Mucosa of descending colon (tissue), 3 donors: Measurements from ENCODE around the gene DIP2A. TPM values are rescaled to one million over a fixed set of nuclear protein-coding genes. Genes with fewer than 3 reads are reported as not detected.
A peak's percentile ranks its signal among the peaks of the same experiment; 100 is the strongest.
"Not testable (repeated sequence)": the region's sequence is repeated elsewhere in the genome, so short reads cannot be mapped to it uniquely, and the experiment has no call there.

Experiments used
- ATAC-seq: fragments of 200-7000 bp; cut with Tn5 transposase; one replicate; pipeline ENCODE4 v1.9.1; 2020; ENCODE audit warnings: mild to moderate bottlenecking, moderate library complexity
- DNase-seq, 3 donors: peaks; one replicate each; pipeline ENCODE4 v3.0.0-alpha.2; 2020
- H3K36me3 ChIP-seq: fragments of 200-600 bp; one replicate; pipeline ENCODE4 v1.8.0; 2021; ENCODE audit warnings: low read depth, mild to moderate bottlenecking
- H3K4me1 ChIP-seq: fragments of 200-600 bp; one replicate; pipeline ENCODE4 v1.8.0; 2021; ENCODE audit warnings: low read depth, mild to moderate bottlenecking
- H3K4me3 ChIP-seq: fragments of 200-600 bp; one replicate; pipeline ENCODE4 v1.8.0; 2021; ENCODE audit warnings: mild to moderate bottlenecking
- H3K9me3 ChIP-seq: fragments of 200-600 bp; one replicate; pipeline ENCODE4 v1.8.0; 2021; ENCODE audit warnings: mild to moderate bottlenecking
- intact Hi-C, 2 donors: fragments of 100-400 bp; cut with DNase I in 1 of 2; cut with micrococcal nuclease in 1 of 2; formaldehyde crosslinking; loops; one replicate each; pipeline versions ENCODE4 v1.11.0 to v1.11.1; 2022; cut with DNase I, micrococcal nuclease
- total RNA-seq, 3 donors: library from RNA; stranded (reverse); fragmentation: NEBNext Ultra II Directional in 2 of 3; extraction: Animal tissue kit (Norgen Biotek cat#: 25700) in 2 of 3; gene quantifications; one replicate each; pipeline versions ENCODE4 v1.2.1 to v1.2.4, GENCODE V29; 2021 to 2023
- TF ChIP-seq, protein P1 (sequence below): fragments of 200-600 bp; IDR thresholded peaks from one replicate; pipeline ENCODE4 v1.8.0; 2022; ENCODE audit warnings: antibody characterized with exemption, mild to moderate bottlenecking
- donor health status: DM: no; HTN: no; CAD: no; lungs with moderate emphysema.
- donor health status: DM: no; HTN: no; CAD: no.
- donor health status: DM: no; HTN: yes; CAD: no.

The DIP2A gene
- total RNA-seq, 3 donors from 2014 or later: 43.8 to 56.7 (median 49.3) TPM

DNA sequence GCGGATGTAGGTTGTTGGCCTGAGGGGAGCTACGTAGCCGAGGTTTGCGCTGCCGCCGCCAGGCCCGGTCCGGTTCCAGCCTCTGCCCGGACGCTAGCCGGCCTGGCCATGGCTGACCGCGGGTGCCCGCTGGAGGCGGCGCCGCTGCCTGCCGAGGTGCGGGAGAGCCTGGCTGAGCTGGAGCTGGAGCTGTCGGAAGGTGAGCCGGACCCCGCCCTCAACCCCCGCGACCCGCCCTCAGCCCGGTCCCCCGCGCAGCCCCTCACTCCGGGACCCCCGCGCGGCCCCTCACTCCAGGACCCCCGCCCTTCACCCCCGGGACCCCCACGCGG lies 299 bp downstream of the DIP2A start:
- intact Hi-C loops: no loop called here
- peaks cover 3% of the 10 kb centered on the region for H3K36me3 ChIP-seq
- ATAC-seq (no peak), DNase-seq (no peak)
- TF ChIP-seq, protein P1, sequence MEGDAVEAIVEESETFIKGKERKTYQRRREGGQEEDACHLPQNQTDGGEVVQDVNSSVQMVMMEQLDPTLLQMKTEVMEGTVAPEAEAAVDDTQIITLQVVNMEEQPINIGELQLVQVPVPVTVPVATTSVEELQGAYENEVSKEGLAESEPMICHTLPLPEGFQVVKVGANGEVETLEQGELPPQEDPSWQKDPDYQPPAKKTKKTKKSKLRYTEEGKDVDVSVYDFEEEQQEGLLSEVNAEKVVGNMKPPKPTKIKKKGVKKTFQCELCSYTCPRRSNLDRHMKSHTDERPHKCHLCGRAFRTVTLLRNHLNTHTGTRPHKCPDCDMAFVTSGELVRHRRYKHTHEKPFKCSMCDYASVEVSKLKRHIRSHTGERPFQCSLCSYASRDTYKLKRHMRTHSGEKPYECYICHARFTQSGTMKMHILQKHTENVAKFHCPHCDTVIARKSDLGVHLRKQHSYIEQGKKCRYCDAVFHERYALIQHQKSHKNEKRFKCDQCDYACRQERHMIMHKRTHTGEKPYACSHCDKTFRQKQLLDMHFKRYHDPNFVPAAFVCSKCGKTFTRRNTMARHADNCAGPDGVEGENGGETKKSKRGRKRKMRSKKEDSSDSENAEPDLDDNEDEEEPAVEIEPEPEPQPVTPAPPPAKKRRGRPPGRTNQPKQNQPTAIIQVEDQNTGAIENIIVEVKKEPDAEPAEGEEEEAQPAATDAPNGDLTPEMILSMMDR: no peak
- peaks cover 24% of the 10 kb centered on the region for H3K4me1 ChIP-seq
- peak overlapping the region; percentile 87 for H3K4me3 ChIP-seq
- no peaks in the 10 kb centered on the region for H3K9me3 ChIP-seq

DNA sequence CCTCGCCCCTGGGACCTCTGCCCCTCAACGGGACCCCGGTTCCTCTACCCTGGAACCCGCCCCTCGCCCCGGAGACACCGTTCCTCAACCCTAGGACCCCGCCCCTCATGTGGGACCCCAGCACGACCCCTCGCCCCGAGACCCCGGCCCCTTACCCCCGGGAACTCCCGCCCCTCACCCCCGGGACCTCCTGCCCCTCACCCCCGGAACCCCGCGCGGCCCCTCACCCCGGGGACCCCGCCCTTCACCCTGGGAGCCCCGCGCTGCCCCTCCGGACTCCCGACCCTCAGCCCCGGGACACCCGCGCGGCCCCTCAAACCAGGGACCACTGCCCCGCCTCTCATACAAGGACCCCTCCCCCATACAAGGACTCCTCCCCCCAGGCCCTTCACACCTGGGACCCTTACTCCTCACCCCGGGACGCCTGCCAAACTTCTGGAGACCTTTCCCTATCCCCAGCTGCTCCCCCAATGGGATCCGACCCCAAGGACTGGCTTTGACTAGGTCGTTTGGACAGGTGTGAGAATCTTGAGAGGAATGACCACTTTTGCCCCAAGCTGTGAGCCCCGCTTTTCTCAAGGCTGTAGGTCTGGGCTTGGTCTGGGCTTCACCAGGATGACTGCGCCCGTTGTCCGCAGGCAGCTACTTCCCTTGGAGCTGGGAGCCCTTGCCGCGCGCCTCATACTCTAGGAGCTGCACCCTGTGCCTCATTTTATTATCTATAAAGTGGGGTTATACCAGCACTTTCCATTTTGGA lies 843 bp downstream of the DIP2A start:
- ATAC-seq (peak; percentile 11), DNase-seq (peak; percentile 60 to 78 (median 68))
- peak overlapping the region; percentile 87 for H3K4me3 ChIP-seq
- peaks cover 3% of the 10 kb centered on the region for H3K36me3 ChIP-seq
- peaks cover 24% of the 10 kb centered on the region for H3K4me1 ChIP-seq
- no peaks in the 10 kb centered on the region for H3K9me3 ChIP-seq
- intact Hi-C loops: no loop called here
- TF ChIP-seq, protein P1: no peak

DNA sequence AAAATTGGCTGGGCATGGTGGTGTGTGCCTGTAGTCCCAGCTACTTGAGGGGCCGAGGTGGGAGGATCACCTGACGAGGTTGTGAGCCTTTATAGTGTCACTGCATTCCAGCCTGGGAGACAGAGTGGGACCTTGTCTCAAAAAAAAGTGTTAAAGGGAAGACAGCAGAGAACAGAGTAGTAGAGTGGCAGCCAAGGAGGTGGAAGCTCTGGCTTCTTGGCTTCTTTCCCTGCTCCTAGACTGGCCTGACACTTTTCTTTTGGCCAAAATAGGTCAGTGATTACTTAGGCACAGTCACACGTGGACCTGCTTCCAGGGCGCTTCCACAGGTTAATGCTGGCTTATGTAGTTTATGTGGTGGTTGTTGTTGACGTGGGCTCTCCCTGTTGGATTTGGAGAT lies 3.2 kb downstream of the DIP2A start:
- H3K36me3 ChIP-seq: peaks cover 3% of the 10 kb centered on the region
- H3K9me3 ChIP-seq: no peaks in the 10 kb centered on the region
- intact Hi-C loops: no loop called here
- TF ChIP-seq, protein P1: no peak
- no peak for ATAC-seq
- peaks cover 9% of the 10 kb centered on the region for H3K4me1 ChIP-seq
- DNase-seq: no peak
- no peak overlapping the region for H3K4me3 ChIP-seq

DNA sequence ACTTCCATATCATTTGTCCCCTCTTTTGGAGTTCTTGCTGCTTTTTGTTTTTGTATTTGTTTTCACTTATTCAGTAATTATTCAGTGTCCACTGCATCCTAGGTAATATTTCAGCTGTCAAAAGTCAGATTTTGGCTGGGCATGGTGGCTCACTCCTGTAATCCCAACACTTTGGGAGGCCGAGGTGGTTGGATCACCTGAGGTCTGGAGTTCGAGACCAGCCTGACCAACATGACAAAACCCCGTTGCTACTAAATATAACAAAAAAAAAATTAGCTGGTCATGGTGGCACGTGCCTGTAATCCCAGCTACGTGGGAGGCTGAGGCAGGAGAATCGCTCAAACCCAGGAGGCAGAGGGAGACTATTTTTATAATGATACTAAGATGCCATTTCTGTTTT lies 6.5 kb downstream of the DIP2A start:
- intact Hi-C loops, H3K4me3 ChIP-seq, ATAC-seq, H3K36me3 ChIP-seq, H3K4me1 ChIP-seq, DNase-seq, H3K9me3 ChIP-seq: not testable (repeated sequence)

DNA sequence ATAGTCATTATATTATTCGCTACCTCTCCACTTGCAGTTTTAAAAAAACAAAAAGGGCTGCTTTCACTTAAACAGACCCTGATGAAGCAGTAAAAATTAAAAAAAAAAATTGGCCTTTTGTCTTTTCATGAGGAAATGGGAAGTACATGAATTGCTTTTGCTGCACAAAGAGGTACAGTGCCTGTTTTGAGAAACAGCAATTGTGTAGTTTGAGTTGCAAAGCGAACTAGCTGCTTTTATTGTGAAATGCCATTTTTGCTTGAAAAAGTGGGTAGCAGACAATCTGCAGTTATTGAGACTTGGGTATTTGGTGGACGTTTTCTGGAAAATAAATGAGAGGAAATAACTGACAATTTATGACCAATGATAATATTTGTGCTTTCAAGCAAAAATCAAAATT lies 7.0 kb downstream of the DIP2A start:
- DNase-seq: no peak
- Histone ChIP-seq H3K4me3 (no peak overlapping the region), H3K4me1 (no peaks in the 10 kb centered on the region), H3K36me3 (no peaks in the 10 kb centered on the region), H3K9me3 (no peaks in the 10 kb centered on the region)
- intact Hi-C loops: no loop called here
- no peak for ATAC-seq
- TF ChIP-seq, protein P1: no peak

DNA sequence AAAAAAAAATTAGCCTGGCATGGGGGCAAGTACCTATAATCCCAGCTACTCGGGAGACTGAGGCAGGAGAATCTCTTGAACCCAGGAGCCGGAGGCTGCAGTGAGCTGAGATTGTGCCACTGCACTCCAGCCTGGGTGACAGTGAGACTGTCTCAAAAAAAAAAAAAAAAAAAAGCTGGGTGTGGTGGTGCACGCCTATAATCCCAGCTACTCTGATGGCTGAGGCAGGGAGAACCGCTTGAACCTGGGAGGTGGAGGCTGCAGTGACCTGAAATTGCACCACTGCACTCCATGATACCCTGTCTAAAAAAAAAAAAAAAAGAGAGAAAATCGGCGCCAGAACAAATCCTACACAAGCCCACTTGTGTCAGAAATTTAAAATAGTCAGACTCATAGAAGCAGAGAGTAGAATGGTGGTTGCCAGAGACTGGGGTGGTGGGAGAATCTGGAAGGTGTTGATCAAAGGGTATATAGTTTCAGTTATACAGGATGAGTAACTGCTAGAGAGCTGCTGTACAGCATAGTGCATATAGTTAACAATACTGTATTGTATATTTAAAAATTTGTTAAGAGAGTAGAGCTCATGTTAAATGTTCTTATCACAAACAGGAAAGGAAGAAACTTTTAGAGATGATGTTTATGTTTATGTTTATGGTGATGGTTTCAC lies 9.6 kb downstream of the DIP2A start:
- H3K4me1 ChIP-seq: no peaks in the 10 kb centered on the region
- no peaks in the 10 kb centered on the region for H3K9me3 ChIP-seq
- no peaks in the 10 kb centered on the region for H3K36me3 ChIP-seq
- TF ChIP-seq, protein P1: no peak
- DNase-seq (no peak), ATAC-seq (no peak)
- no peak overlapping the region for H3K4me3 ChIP-seq
- intact Hi-C loops: no loop called here
